Retinal pigment epithelial cell (primary cell): ENCODE data around the gene GPAT3.

Experiments used
- DNase-seq: peaks from one replicate; pipeline ENCODE4 v3.0.0-alpha.2; 2010; ENCODE audit warnings: low read depth
- H3K4me3 ChIP-seq: 2 replicates; pipeline ENCODE4 v1.5.1; 2011; ENCODE audit warnings: mild to moderate bottlenecking, low read length, control low read depth, moderate library complexity
- TF ChIP-seq, protein P1 (sequence below): conservative IDR thresholded peaks from 2 replicates; pipeline ENCODE4 v1.5.1; 2011; ENCODE audit warnings: low read depth, low read length, control low read depth, inconsistent platforms

Gene GPAT3

DNA sequence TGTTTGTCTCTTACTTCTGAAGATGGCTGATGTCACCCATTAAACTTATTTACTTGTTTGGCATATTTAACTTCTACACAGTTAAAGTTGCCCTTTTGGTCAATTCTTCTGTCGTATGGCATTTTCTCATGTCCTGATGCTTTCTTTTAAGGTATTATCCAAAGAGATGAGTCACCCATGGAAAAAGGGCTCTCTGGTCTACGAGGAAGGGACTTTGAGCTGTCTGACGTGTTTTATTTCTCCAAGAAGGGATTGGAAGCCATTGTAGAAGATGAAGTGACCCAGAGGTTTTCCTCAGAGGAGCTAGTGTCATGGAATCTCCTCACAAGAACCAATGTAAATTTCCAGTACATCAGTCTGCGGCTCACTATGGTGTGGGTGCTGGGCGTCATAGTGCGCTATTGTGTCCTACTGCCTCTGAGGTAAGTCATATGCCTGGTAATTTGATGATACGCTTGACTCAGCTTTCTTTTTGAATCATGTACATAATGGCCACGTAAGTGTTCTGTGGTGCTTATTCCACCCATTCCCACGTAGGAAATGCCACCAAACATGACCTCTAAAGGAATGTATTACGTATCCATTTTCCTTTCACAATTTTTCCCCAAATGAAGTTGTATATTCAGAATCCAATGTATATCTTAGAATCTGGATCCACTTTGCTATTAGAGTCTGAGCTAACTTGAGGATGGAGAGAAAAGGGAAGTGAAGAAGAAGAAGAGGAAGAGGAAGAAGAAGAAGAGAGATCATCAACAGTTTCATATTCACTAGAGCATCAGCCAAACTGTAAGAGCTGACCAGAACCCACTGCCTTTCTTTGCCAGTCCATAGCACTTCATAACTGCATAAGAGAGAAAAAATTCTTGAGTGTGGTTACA lies 45.7 kb downstream of the GPAT3 start:
- TF ChIP-seq, protein P1, sequence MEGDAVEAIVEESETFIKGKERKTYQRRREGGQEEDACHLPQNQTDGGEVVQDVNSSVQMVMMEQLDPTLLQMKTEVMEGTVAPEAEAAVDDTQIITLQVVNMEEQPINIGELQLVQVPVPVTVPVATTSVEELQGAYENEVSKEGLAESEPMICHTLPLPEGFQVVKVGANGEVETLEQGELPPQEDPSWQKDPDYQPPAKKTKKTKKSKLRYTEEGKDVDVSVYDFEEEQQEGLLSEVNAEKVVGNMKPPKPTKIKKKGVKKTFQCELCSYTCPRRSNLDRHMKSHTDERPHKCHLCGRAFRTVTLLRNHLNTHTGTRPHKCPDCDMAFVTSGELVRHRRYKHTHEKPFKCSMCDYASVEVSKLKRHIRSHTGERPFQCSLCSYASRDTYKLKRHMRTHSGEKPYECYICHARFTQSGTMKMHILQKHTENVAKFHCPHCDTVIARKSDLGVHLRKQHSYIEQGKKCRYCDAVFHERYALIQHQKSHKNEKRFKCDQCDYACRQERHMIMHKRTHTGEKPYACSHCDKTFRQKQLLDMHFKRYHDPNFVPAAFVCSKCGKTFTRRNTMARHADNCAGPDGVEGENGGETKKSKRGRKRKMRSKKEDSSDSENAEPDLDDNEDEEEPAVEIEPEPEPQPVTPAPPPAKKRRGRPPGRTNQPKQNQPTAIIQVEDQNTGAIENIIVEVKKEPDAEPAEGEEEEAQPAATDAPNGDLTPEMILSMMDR: no peak
- DNase-seq: no peak
- H3K4me3 ChIP-seq: no peak overlapping the region

GRCh38 chr4:83582289-83582785 lies 46.4 kb downstream of the GPAT3 start:
- TF ChIP-seq, protein P1: peak; percentile 7
- H3K4me3 ChIP-seq: no peak overlapping the region
- DNase-seq: peak; percentile 72

DNA sequence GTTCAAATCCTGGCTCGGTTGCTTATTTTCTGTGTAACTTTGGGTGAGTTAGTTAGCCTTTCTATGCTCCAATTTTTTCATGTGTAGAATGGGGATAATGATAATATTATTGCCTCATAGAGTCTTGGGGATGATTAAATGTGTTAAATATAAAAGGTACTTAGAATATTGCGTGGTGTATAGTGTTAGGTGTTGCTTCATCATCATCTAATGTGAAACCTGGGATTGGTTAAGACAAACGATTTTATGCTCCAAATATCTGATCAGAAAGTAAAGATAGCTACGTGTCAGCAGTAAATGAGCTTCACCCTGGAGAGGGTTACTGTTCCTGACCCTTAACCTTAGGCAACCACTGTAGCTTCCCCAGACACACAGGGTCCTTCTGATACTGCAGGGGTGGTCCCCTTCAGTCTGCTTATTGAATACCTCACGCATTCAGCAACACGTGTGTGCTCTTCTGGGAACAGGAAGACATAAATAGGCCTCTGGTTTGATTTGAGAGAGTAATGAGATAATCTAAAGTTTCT lies 50.1 kb downstream of the GPAT3 start:
- DNase-seq: no peak
- no peak overlapping the region for H3K4me3 ChIP-seq
- TF ChIP-seq, protein P1: no peak

GRCh38 chr4:83589279-83589678 lies 53.4 kb downstream of the GPAT3 start:
- DNase-seq: no peak
- H3K4me3 ChIP-seq: no peak overlapping the region
- TF ChIP-seq, protein P1: no peak

DNA sequence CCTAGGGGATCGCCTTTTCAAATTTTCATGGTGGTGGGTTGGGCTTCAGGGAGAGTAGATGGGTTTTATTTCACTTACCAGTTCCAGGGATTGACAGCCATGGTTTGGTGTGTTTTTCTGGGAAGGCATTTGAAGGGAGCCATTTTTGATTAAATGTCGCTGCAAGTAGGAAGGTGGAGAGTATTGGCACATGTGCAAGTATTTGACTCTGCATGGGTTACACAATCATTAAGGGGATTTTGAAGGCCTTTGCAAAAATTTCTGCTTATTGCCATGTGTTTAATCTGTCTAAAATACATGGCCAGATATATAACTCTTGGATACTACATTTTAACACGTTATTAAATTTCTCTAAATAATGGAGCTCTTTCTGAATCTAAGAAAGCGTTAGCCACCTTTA lies 55.1 kb downstream of the GPAT3 start:
- TF ChIP-seq, protein P1: no peak
- no peak for DNase-seq
- no peak overlapping the region for H3K4me3 ChIP-seq

- no peak for DNase-seq
- no peak overlapping the region for H3K4me3 ChIP-seq
- TF ChIP-seq, protein P1: no peak
These were observed 55.8 kb downstream of the GPAT3 start for GRCh38 chr4:83591730-83592129.

DNA sequence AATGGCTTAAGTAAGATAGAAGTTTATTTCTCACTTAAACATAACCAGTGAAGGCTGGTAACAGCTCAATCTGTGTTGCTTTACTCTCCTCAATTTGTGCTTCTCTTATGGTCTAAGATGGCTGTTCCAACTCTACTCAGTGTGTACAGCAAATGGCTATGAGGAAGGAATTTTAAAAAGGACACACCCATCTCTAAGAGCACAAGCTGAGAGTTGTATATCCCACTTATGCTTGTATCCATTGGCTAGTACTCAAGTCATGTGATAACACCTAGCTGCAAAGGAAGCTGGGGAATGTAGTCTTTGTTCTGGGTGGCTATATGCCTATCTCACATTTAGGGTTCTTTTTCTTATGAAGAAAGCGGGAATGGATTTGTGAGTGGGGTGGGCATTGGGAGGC lies 63.3 kb downstream of the GPAT3 start:
- TF ChIP-seq, protein P1: no peak
- DNase-seq: no peak
- no peak overlapping the region for H3K4me3 ChIP-seq
